Subcutaneous adipose tissue (tissue), 4 donors: Measurements from ENCODE around the gene NSUN7. TPM values are rescaled to one million over a fixed set of nuclear protein-coding genes. Genes with fewer than 3 reads are reported as not detected.

Experiments used
- total RNA-seq, 4 donors: library from RNA; depleted of rRNA; stranded (reverse); fragments of >200 nt; gene quantifications; one replicate each; pipeline ENCODE4 v1.1.0, GENCODE V29; 2016
- TF ChIP-seq, protein P1 (sequence below): fragments of 450-650 bp; IDR thresholded peaks from one replicate; pipeline ENCODE4 v1.5.1; 2016; ENCODE audit warnings: low read depth, mild to moderate bottlenecking, control low read depth, antibody characterized with exemption, moderate library complexity

NSUN7 gene, protein sequence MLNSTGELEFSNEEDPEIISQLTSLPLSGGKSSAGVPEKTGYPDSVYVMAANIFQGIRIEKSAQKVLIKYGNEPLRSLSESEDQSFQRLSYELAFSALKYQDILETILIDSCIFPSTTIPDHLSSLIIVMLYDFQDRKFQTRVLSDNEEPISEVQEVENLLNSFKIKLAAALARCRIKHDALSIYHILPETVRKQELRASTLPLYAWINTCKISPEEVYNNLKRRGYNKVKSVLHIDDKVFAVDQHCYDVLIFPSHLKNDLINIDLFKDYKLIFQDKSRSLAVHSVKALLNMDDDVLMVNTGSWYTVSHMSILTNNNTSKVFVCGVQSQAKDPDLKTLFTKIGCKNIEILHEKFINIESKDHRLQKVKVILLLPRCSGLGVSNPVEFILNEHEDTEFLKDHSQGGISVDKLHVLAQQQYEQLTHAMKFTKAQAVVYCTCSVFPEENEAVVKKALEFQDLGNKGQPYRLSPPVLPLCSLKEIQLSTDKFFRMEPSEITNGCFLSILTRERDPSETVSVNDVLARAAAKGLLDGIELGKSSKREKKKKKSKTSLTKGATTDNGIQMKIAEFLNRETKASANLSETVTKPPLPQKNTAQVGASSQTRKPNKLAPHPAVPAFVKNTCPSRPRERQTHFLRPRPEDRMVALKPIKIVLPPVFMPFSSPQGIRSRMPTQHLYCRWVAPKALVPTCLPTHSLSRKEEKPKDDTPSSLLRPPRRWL
- 1 to 10 TPM in 2 of 4 donors, under 1 TPM in 2; 0.16 to 4.0 (median 1.3) TPM for total RNA-seq

DNA sequence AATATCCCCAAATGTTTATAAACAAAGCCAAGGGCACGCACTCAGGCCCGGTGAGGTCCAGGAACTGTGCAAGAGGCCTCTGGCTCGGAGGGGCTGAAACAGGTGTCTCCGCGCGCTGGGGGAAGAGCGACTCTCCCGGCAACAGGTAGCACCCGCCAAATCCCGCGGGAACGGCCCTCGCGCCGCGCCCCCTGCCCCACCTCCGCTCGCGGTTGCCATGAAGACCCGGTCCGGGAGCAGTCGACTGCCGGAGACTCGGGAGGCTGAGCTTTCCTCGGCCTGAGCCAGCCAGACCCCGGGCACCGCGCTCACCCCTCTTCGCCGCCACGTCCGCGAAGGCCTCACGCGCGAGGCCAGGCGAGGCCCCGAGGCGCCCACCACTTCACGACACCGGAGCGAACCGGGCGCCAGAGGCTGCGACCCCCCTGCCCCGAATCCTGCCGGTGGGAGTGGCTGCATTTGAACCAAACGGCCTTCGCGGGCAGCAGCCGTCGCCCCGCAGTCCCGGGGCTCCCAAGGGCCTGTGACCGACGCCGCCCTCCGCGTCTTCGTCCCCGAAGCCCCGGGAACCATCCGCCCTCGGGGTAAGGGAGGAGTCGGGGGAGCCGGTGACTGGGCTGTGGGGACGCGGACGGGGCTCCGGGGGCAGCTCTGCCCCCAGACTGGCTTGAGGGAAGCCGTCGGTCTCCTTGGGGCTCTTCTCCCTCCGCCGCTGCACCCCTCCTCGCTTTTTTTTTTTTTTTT lies at the start of gene NSUN7:
Gene NSUN7 (plus strand): TSS at position 239 of the 744 bp plus-strand sequence. CDS start 739 bp downstream, outside the sequence.
- TF ChIP-seq, protein P1, sequence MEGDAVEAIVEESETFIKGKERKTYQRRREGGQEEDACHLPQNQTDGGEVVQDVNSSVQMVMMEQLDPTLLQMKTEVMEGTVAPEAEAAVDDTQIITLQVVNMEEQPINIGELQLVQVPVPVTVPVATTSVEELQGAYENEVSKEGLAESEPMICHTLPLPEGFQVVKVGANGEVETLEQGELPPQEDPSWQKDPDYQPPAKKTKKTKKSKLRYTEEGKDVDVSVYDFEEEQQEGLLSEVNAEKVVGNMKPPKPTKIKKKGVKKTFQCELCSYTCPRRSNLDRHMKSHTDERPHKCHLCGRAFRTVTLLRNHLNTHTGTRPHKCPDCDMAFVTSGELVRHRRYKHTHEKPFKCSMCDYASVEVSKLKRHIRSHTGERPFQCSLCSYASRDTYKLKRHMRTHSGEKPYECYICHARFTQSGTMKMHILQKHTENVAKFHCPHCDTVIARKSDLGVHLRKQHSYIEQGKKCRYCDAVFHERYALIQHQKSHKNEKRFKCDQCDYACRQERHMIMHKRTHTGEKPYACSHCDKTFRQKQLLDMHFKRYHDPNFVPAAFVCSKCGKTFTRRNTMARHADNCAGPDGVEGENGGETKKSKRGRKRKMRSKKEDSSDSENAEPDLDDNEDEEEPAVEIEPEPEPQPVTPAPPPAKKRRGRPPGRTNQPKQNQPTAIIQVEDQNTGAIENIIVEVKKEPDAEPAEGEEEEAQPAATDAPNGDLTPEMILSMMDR, result no peak

DNA sequence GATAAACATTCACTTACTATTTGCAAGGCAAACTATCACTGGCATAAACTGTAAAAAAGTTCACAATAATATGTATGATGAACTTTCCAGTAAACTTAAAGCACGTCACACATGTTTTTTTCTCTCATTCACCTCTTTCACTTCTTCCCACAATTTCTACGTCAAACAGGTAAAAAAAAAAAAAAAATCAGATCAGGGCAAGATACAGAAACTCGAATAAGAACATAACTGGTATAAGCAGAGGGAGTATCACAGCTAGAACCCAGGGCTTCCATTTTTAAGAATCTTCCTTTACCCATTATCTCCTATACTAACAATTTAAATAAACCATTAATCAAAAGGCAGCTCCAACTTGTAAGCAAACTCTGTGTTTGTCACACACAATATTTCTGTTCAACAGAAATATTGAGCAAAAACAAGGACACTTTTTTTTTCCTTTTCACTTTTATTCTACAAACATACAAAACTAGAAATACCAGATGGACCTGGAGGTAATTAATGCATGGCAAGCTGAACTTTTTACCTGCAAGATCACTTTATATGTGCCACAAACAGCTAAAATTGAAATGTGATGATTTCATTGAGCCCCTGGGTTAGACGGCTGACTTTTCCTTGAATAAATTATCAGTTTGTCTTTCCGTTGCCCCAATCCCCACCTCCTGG lies 47.5 kb upstream of the NSUN7 start:
- TF ChIP-seq, protein P1, result no peak

DNA sequence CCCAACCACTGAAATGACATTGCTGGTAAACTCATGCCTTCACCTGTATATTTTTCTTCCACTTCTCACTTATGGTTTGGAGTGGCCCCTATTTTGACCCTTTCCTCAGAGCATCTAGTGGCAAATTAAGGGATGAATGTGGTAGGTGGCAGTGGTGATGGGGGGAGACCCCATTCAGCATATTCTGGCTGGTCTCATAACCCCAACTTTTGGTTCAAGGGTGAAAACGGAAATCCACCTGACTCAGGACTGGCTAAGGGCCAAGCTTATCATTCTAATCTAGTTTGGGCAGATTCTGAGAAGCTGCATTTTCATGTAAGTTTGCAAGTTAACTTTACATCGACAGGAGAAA lies 47.0 kb upstream of the NSUN7 start:
- TF ChIP-seq, protein P1, result no peak

DNA sequence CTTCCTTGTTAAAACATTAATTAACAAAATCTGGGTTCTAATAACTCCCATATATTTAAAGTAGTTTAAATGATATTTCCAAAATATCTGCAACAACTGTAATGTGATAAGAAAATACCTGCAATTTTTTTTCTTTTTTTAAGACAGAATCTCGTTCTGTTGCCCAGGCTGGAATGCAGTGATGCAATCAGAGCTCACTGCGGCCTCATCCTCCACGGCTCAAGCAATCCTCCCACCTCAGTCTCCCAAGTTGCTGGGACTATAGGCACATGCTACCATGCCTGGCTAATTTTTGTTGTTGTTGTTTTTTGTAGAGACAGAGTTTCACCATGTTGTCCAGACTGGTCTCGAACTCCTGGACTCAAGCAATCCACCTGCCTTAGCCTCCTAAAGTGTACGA lies 45.7 kb upstream of the NSUN7 start:
- TF ChIP-seq, protein P1, result no peak

DNA sequence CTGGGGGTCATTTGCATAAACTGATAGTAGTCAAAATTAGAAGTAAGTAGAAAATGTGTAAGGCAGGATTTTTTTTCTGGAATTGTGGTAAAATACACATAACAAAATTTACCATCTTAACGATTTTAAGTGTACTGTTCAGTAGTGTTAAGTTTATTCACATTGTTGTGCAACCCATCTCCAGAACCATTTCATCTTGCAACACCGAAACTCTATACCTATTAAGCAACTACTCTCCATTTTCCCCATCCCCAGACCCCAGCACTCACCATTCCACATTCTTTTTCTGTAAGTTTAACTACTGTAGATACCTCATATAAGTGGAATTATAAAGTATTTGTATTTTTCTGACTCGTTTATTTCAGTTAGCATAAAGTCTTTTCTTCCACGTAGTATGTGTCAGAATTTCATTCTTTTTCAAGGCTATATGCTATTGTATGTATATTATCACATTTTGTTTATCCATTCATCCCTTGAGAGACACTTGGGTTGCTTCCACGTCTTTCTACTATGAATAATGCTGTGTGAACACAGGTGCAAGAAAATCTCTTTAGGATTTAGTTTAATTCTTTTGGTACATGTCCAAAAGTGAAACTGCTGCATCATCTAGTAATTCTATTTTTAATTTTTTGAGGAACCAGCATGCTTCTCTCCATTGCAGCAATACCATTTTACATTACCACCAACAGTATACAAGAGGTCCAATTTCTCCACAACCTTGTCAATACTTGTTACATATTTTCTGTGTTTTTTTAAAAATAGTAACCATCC lies 39.1 kb upstream of the NSUN7 start:
- TF ChIP-seq, protein P1, result no peak

DNA sequence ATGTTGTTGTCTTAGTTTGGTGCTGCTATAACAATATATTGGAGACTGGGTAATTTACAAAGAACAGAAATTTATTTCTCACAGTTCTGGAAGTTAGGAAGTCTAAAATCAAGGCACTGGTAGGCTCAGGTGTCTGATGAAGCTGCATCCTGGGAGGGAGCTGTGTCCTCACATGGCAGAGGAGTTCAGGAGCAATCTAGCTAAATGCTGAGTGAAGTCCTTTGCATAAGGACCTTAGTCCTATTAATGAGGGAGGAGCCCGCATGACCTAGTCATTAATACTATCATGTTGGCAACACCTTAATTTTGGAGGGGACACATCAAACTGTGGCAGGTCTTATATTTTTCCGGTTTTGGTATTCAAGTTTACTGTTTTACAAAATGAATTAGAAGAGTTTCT lies 36.0 kb upstream of the NSUN7 start:
- TF ChIP-seq, protein P1, result no peak
